IMR-90 (cell line): ENCODE measurements around the gene ANTXRL. TPM values are rescaled to one million over a fixed set of nuclear protein-coding genes. Genes with fewer than 3 reads are reported as not detected.

Experiments used
- ATAC-seq: fragments of 200-7000 bp; cut with Tn5 transposase; 2 replicates; pipeline ENCODE4 v1.9.1; 2020; ENCODE audit warnings: low read depth, mild to moderate bottlenecking, moderate library complexity
- BruUV-seq: library from RNA; stranded (reverse); fragments of 400-500 nt; replicated peaks from 2 replicates; lab custom pipeline; 2021; lab: Mats Ljungman, UMichigan
- CTCF ChIA-PET: fragments of 300-600 bp; formaldehyde crosslinking; extraction: SDS; loops from one replicate; lab custom pipeline; 2021; ENCODE audit warnings: antibody characterized with exemption; lab: Yijun Ruan, JAX
- POLR2A ChIA-PET: fragments of 300-600 bp; sonication (Branson Sonifier 250); formaldehyde crosslinking; loops from one replicate; lab custom pipeline; 2022; ENCODE audit warnings: antibody characterized with exemption; ENCODE audit not compliant: unreplicated experiment; lab: Charles Lee
- DNase-seq: peaks from one replicate; pipeline ENCODE4 v3.0.0; 2013
- H2AFZ ChIP-seq: replicated peaks from 2 replicates; pipeline ENCODE3; 2013; ENCODE audit warnings: low read length, mild to moderate bottlenecking; ENCODE audit not compliant: poor library complexity
- H2AK5ac ChIP-seq: 2 replicates; pipeline ENCODE4 v1.6.1; 2013; ENCODE audit warnings: low read depth, low read length, inconsistent platforms
- H2AK9ac ChIP-seq: replicated peaks from 2 replicates; pipeline ENCODE3; 2013; ENCODE audit warnings: mild to moderate bottlenecking, low read depth, low read length, moderate library complexity; ENCODE audit not compliant: poor library complexity
- H2BK120ac ChIP-seq: 2 replicates; pipeline ENCODE4 v1.6.1; 2013; ENCODE audit warnings: low read depth, low read length, inconsistent platforms
- H2BK15ac ChIP-seq: 3 replicates; pipeline ENCODE4 v1.6.1; 2013; ENCODE audit warnings: low read depth, low read length, inconsistent platforms
- H2BK20ac ChIP-seq: 2 replicates; pipeline ENCODE4 v1.6.1; 2013; ENCODE audit warnings: low read depth, mild to moderate bottlenecking, inconsistent platforms, low read length, moderate library complexity
- H2BK5ac ChIP-seq: 2 replicates; pipeline ENCODE4 v1.6.1; 2013; ENCODE audit warnings: mild to moderate bottlenecking, low read depth, low read length, inconsistent platforms; ENCODE audit not compliant: poor library complexity, severe bottlenecking
- H3K14ac ChIP-seq: replicated peaks from 2 replicates; pipeline ENCODE4 v1.6.1; 2013; ENCODE audit warnings: low read depth, low read length, inconsistent platforms
- H3K18ac ChIP-seq: 2 replicates; pipeline ENCODE4 v1.6.1; 2013; ENCODE audit warnings: low read depth, low read length, control low read depth
- H3K23ac ChIP-seq: 2 replicates; pipeline ENCODE4 v1.6.1; 2013; ENCODE audit warnings: low read depth, low read length, inconsistent platforms
- H3K27ac ChIP-seq: 2 replicates; pipeline ENCODE4 v1.5.1; 2013; ENCODE audit warnings: mild to moderate bottlenecking, control low read depth, low read length; ENCODE audit not compliant: insufficient read depth
- H3K27me3 ChIP-seq: 2 replicates; pipeline ENCODE4 v1.6.1; 2013; ENCODE audit warnings: low read length; ENCODE audit not compliant: control insufficient read depth, insufficient read depth
- H3K36me3 ChIP-seq: 2 replicates; pipeline ENCODE4 v1.6.1; 2013; ENCODE audit warnings: low read length, mixed read lengths; ENCODE audit not compliant: control insufficient read depth, insufficient read depth
- H3K4ac ChIP-seq: 2 replicates; pipeline ENCODE4 v1.6.1; 2013; ENCODE audit warnings: low read depth, low read length, inconsistent platforms
- H3K4me1 ChIP-seq: 2 replicates; pipeline ENCODE4 v1.6.1; 2013; ENCODE audit warnings: low read length, mixed read lengths; ENCODE audit not compliant: control insufficient read depth, insufficient read depth
- H3K4me2 ChIP-seq: 2 replicates; pipeline ENCODE4 v1.6.1; 2013; ENCODE audit warnings: low read depth, mild to moderate bottlenecking, control low read depth, low read length, moderate library complexity
- H3K4me3 ChIP-seq: 2 replicates; pipeline ENCODE4 v1.5.1; 2013; ENCODE audit warnings: low read depth, mild to moderate bottlenecking, control low read depth, low read length, moderate library complexity; ENCODE audit not compliant: insufficient read depth
- H3K56ac ChIP-seq: 2 replicates; pipeline ENCODE4 v1.6.1; 2013; ENCODE audit warnings: low read length, inconsistent platforms; ENCODE audit not compliant: insufficient read depth; ENCODE audit errors: extremely low read depth
- H3K79me1 ChIP-seq, 2 experiments: 2 replicates each; pipeline ENCODE4 v1.6.1; 2013; ENCODE audit warnings: low read length in 2 of 2, inconsistent platforms in 1 of 2, low read depth in 1 of 2
- H3K9ac ChIP-seq: 2 replicates; pipeline ENCODE4 v1.6.1; 2013; ENCODE audit warnings: low read depth, low read length, control low read depth
- H3K9me1 ChIP-seq: 2 replicates; pipeline ENCODE4 v1.6.1; 2013; ENCODE audit warnings: low read length, inconsistent platforms; ENCODE audit not compliant: insufficient read depth
- H3K9me3 ChIP-seq: 2 replicates; pipeline ENCODE4 v1.6.1; 2013; ENCODE audit warnings: low read length; ENCODE audit not compliant: control insufficient read depth, insufficient read depth
- H4K20me1 ChIP-seq: 2 replicates; pipeline ENCODE4 v1.6.1; 2013; ENCODE audit warnings: low read length, inconsistent platforms; ENCODE audit not compliant: insufficient read depth
- H4K5ac ChIP-seq: 2 replicates; pipeline ENCODE4 v1.6.1; 2013; ENCODE audit warnings: mild to moderate bottlenecking, low read depth, low read length, control low read depth
- H4K8ac ChIP-seq, 2 experiments: 2 replicates each; pipeline ENCODE4 v1.6.1; 2013; ENCODE audit warnings: low read depth in 2 of 2, low read length in 2 of 2, control low read depth in 1 of 2, inconsistent platforms in 1 of 2
- H4K91ac ChIP-seq: 2 replicates; pipeline ENCODE4 v1.6.1; 2013; ENCODE audit warnings: low read depth, low read length, inconsistent platforms; ENCODE audit not compliant: insufficient read depth
- BHLHE40 ChIP-seq: fragments of 150-350 bp; IDR thresholded peaks from 2 replicates; pipeline ENCODE4 v1.6.1; 2016; ENCODE audit warnings: mild to moderate bottlenecking, low read depth, low read length
- CEBPB ChIP-seq: IDR thresholded peaks from 2 replicates; pipeline ENCODE4 v1.6.1; 2012; ENCODE audit warnings: low read depth, low read length, improper control_type of control experiment
- CHD1 ChIP-seq: IDR thresholded peaks from 2 replicates; pipeline ENCODE4 v1.6.1; 2012; ENCODE audit warnings: low read depth, low read length, improper control_type of control experiment
- FOS ChIP-seq: fragments of 150-350 bp; IDR thresholded peaks from 2 replicates; pipeline ENCODE4 v1.6.1; 2016; ENCODE audit warnings: low read depth, low read length
- MAZ ChIP-seq: IDR thresholded peaks from 2 replicates; pipeline ENCODE4 v1.6.1; 2012; ENCODE audit warnings: low read depth, mild to moderate bottlenecking, low read length, improper control_type of control experiment, moderate library complexity, borderline replicate concordance
- NFE2L2 ChIP-seq: fragments of 150-350 bp; IDR thresholded peaks from 2 replicates; pipeline ENCODE4 v1.6.1; 2016; ENCODE audit warnings: low read depth, mild to moderate bottlenecking, low read length
- POLR2A ChIP-seq: IDR thresholded peaks from 2 replicates; pipeline ENCODE4 v1.6.1; 2012; ENCODE audit warnings: mild to moderate bottlenecking, low read depth, low read length
- RAD21 ChIP-seq: IDR thresholded peaks from 2 replicates; pipeline ENCODE4 v1.6.1; 2012; ENCODE audit warnings: low read length, improper control_type of control experiment
- RFX5 ChIP-seq: IDR thresholded peaks from 2 replicates; pipeline ENCODE4 v1.8.0; 2012; ENCODE audit warnings: low read depth, mild to moderate bottlenecking, low read length, moderate library complexity
- SMC3 ChIP-seq: fragments of 150-350 bp; IDR thresholded peaks from 2 replicates; pipeline ENCODE4 v1.6.1; 2016; ENCODE audit warnings: low read depth, mild to moderate bottlenecking, antibody characterized with exemption, low read length, moderate library complexity
- dilution Hi-C: fragments of 300-500 bp; cut with HindIII; formaldehyde crosslinking; loops from one replicate; pipeline ENCODE4 v1.14.3; 2018; ENCODE audit warnings: low sequenced_read_pairs; ENCODE audit not compliant: unreplicated experiment
- in situ Hi-C: fragments of 300-500 bp; cut with MboI; formaldehyde crosslinking; loops from 3 replicates; pipeline ENCODE4 v1.14.3; 2019; ENCODE audit warnings: low sequenced_read_pairs, inconsistent platforms, mixed read lengths
- intact Hi-C: fragments of 100-400 bp; cut with micrococcal nuclease; formaldehyde crosslinking; loops from 2 replicates; pipeline ENCODE4 v1.10.0; 2022
- polyA plus RNA-seq, 3 experiments: library from polyadenylated mRNA; depleted of rRNA; stranded (reverse); fragments of >200 nt; gene quantifications; 2 replicates each; pipeline ENCODE4 v1.2.3, GENCODE V29; 2012; ENCODE audit warnings: low replicate concordance in 1 of 3
- total RNA-seq: library from RNA; depleted of rRNA; stranded (reverse); fragments of >200 nt; gene quantifications from 2 replicates; pipeline ENCODE4 v1.2.3, GENCODE V29; 2012
- TF ChIP-seq, protein P1 (sequence below): fragments of 150-350 bp; IDR thresholded peaks from 2 replicates; pipeline ENCODE4 v1.6.1; 2017; ENCODE audit warnings: mild to moderate bottlenecking, antibody characterized with exemption, low read length, low read depth
- TF ChIP-seq, protein P2 (sequence below): fragments of 150-350 bp; IDR thresholded peaks from 2 replicates; pipeline ENCODE4 v1.6.1; 2016; ENCODE audit warnings: low read depth, mild to moderate bottlenecking, low read length, moderate library complexity, borderline replicate concordance
- TF ChIP-seq, protein P3 (sequence below): conservative IDR thresholded peaks from 2 replicates; pipeline ENCODE4 v1.5.1; 2012; ENCODE audit warnings: mild to moderate bottlenecking, low read depth, low read length, improper control_type of control experiment

Gene ANTXRL
- total and polyA plus RNA-seq, 2 of the 4 experiments (the other 2 are of a cell fraction) = not detected

DNA sequence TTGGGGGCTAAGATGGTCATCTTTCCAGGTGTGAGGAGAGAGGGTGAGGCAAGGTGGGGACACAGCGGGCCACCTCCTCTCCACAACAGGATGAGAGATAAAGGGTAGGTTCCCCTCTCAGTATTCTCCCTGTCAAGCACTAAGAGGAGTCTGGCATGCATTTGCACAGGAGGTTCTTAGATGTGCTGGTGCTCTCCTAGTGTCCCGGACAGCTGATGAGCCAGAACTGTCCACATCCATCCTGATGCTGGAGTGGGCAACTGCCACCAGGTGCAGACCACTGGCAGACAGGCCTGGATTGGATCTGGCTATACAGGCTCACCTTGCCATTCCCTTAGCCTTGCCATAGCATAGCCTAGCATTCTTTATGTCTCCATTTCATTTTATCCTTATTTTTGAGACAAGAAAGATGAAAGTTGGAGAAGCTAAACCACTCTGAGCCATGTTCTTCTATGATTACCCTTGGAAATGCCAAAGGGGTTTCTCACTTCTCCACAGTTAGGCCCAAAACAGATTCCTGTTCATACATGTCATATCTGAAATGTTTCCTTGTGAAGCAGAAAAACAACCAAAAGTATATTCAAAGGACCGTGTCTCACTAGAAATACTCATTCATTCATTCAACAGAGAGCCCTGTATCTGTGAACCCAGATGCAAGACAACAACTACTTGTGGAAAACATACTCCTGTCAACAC is 48.8 kb upstream of the ANTXRL start (continued):
- TF ChIP-seq, protein P1, sequence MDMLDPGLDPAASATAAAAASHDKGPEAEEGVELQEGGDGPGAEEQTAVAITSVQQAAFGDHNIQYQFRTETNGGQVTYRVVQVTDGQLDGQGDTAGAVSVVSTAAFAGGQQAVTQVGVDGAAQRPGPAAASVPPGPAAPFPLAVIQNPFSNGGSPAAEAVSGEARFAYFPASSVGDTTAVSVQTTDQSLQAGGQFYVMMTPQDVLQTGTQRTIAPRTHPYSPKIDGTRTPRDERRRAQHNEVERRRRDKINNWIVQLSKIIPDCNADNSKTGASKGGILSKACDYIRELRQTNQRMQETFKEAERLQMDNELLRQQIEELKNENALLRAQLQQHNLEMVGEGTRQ = no peak

DNA sequence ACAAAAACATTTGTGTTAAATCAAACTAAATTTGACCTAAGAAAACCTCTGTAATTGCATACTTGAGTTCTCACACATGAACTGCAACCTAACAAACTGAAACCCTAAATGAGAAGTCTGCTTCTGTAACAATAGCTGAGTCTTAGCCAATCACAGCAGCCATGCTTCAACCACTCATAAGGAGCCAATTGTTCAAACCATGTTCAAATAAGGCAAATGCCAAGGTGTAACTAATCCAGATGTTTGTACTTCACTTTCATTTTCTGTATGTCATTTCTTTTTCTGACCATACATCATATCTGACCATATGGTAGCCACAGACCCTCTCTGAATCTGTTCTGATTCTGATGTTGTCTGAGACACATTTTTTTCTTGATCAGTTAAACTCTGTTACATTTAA is 47.5 kb upstream of the ANTXRL start:
- Histone ChIP-seq H2AFZ (no peak overlapping the region), H2BK15ac (no peak overlapping the region), H3K79me1 (no peaks in the 10 kb centered on the region), H2BK120ac (peak overlapping the region; percentile 5; the same call in 1 of the 2 replicates), H2AK5ac (no peak overlapping the region), H3K4ac (no peak overlapping the region), H3K27ac (no peak overlapping the region), H3K23ac (no peak overlapping the region), H4K20me1 (no peaks in the 10 kb centered on the region), H2BK20ac (peak overlapping the region; percentile 64; the same call in 1 of the 2 replicates), H3K9ac (no peak overlapping the region), H3K4me2 (peak overlapping the region; percentile 29; the same call in 1 of the 2 replicates), H3K14ac (no peak overlapping the region), H3K18ac (peak overlapping the region; percentile 56; the same call in 1 of the 2 replicates), H3K4me1 (peaks cover 11% of the 10 kb centered on the region), H4K91ac (0 out of 2 replicates have a peak overlapping the region, but pooled peaks have one; percentile 1), H3K4me3 (no peak overlapping the region), H4K5ac (no peak overlapping the region; the same call in 1 of the 2 replicates), H3K56ac (no peak overlapping the region), H3K27me3 (no peaks in the 10 kb centered on the region; the same call in 1 of the 2 replicates), H3K36me3 (no peaks in the 10 kb centered on the region), H2BK5ac (peak overlapping the region; percentile 36), H4K8ac (no peak overlapping the region; a peak in 1 of 4 replicates), H3K9me3 (no peaks in the 10 kb centered on the region), H3K9me1 (peaks cover 8% of the 10 kb centered on the region; the same call in 1 of the 2 replicates), H2AK9ac (no peak overlapping the region)
- intact Hi-C loops = loop anchor here (5.0 kb wide), 1 partner anchor 78 kb away; no protein-coding TSS in a partner anchor
- ATAC-seq = peak; percentile 31; the same call in 1 of the 2 replicates
- in situ Hi-C loops = no loop called here
- dilution Hi-C loops = no loop called here
- POLR2A ChIA-PET = no interaction called here
- BruUV-seq = no TSS peak
- DNase-seq = no peak
- CTCF ChIA-PET = interaction anchor here (0.6 kb wide), 1 partner anchor 1003 kb away, joined by 9 read pairs; no protein-coding TSS in a partner anchor
- no peak for TF ChIP-seq CHD1
- TF ChIP-seq FOS = no peak
- TF ChIP-seq RFX5 = no peak
- TF ChIP-seq, protein P2, sequence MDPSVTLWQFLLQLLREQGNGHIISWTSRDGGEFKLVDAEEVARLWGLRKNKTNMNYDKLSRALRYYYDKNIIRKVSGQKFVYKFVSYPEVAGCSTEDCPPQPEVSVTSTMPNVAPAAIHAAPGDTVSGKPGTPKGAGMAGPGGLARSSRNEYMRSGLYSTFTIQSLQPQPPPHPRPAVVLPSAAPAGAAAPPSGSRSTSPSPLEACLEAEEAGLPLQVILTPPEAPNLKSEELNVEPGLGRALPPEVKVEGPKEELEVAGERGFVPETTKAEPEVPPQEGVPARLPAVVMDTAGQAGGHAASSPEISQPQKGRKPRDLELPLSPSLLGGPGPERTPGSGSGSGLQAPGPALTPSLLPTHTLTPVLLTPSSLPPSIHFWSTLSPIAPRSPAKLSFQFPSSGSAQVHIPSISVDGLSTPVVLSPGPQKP = no peak
- TF ChIP-seq CEBPB = no peak
- TF ChIP-seq POLR2A = no peak
- no peak for TF ChIP-seq BHLHE40
- TF ChIP-seq, protein P3, sequence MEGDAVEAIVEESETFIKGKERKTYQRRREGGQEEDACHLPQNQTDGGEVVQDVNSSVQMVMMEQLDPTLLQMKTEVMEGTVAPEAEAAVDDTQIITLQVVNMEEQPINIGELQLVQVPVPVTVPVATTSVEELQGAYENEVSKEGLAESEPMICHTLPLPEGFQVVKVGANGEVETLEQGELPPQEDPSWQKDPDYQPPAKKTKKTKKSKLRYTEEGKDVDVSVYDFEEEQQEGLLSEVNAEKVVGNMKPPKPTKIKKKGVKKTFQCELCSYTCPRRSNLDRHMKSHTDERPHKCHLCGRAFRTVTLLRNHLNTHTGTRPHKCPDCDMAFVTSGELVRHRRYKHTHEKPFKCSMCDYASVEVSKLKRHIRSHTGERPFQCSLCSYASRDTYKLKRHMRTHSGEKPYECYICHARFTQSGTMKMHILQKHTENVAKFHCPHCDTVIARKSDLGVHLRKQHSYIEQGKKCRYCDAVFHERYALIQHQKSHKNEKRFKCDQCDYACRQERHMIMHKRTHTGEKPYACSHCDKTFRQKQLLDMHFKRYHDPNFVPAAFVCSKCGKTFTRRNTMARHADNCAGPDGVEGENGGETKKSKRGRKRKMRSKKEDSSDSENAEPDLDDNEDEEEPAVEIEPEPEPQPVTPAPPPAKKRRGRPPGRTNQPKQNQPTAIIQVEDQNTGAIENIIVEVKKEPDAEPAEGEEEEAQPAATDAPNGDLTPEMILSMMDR = no peak
- no peak for TF ChIP-seq SMC3
- TF ChIP-seq NFE2L2 = no peak
- no peak for TF ChIP-seq RAD21
- TF ChIP-seq MAZ = no peak
